NCI-H128 (cell line): ENCODE results near the gene PYGO2.
"Not testable (repeated sequence)": the region's sequence is repeated elsewhere in the genome, so short reads cannot be mapped to it uniquely, and the experiment has no call there.

Experiments used
- DNase-seq: peaks from one replicate; lab custom pipeline; 2025; ENCODE audit not compliant: unreplicated experiment; lab: John Stamatoyannopoulos, UW

The PYGO2 gene

GRCh38 chr1:154982341-154982740, 20.8 kb upstream of the PYGO2 start:
- DNase-seq: no peak

GRCh38 chr1:154978360-154978759, 16.8 kb upstream of the PYGO2 start:
- DNase-seq: no peak

- DNase-seq: not testable (repeated sequence)
These were observed 16.2 kb upstream of the PYGO2 start for GRCh38 chr1:154977762-154978161.

GRCh38 chr1:154975409-154976059, 14.0 kb upstream of the PYGO2 start:
- DNase-seq: no peak

- DNase-seq: peak; percentile 98
These were observed 13.3 kb upstream of the PYGO2 start for GRCh38 chr1:154974808-154975408.

GRCh38 chr1:154974102-154974807, 12.7 kb upstream of the PYGO2 start, which contains the start of gene CKS1B:
Gene CKS1B, plus strand, starts transcription at chr1:154974681. Its CDS starts 65 bp downstream, at chr1:154974746.
- DNase-seq: peak; percentile 100

- DNase-seq: peak; percentile 90
These were observed 11.9 kb upstream of the PYGO2 start for GRCh38 chr1:154973344-154974101.

- no peak for DNase-seq
These were observed 11.1 kb upstream of the PYGO2 start for GRCh38 chr1:154972517-154973343.

GRCh38 chr1:154972213-154972516, 10.6 kb upstream of the PYGO2 start:
- no peak for DNase-seq

GRCh38 chr1:154971341-154971998, 9.9 kb upstream of the PYGO2 start:
- no peak for DNase-seq

GRCh38 chr1:154970631-154971340, 9.2 kb upstream of the PYGO2 start, which contains the start of gene SHC1:
Gene SHC1, minus strand, starts transcription at chr1:154970747. Its CDS starts 221 bp downstream, at chr1:154970526.
- DNase-seq: no peak

- DNase-seq: no peak
These were observed 8.4 kb upstream of the PYGO2 start for GRCh38 chr1:154969860-154970452.

- no peak for DNase-seq
These were observed 7.7 kb upstream of the PYGO2 start for GRCh38 chr1:154969246-154969645.

- DNase-seq: no peak
These were observed 7.1 kb upstream of the PYGO2 start for GRCh38 chr1:154968731-154969130.

- DNase-seq: no peak
These were observed 5.9 kb upstream of the PYGO2 start for GRCh38 chr1:154967331-154967950.

GRCh38 chr1:154966111-154966510, 4.5 kb upstream of the PYGO2 start:
- DNase-seq: no peak

- no peak for DNase-seq
These were observed 2.8 kb upstream of the PYGO2 start for GRCh38 chr1:154964359-154964758.

- DNase-seq: no peak
These were observed 2.1 kb upstream of the PYGO2 start for GRCh38 chr1:154963643-154964042.
